ENCODE data around the gene CASS4. TPM values are rescaled to one million over a fixed set of nuclear protein-coding genes. Genes with fewer than 3 reads are reported as not detected.

Gene CASS4
- total RNA-seq, 1 experiment from 2014 or later, result 0.17 TPM

- Histone ChIP-seq H3K9ac (ENCODE audit: low read length) (no peak overlapping the region), H2AFZ (ENCODE audit: low read depth, low read length, poor library complexity, severe bottlenecking) (no peak overlapping the region), H3K27me3 (ENCODE audit: insufficient read depth, low read length) (no peaks in the 10 kb centered on the region), H3K79me2 (ENCODE audit: insufficient read depth, low read length) (no peaks in the 10 kb centered on the region), H3K4me2 (ENCODE audit: low read length) (no peak overlapping the region), H3K9me3 (ENCODE audit: control insufficient read depth in 1 of 2, insufficient read depth in 1 of 2, low read depth in 1 of 2, low read length in 2 of 2) (no peaks in the 10 kb centered on the region), H4K20me1 (ENCODE audit: insufficient read depth) (no peaks in the 10 kb centered on the region), H3K9me2 (ENCODE audit: insufficient read depth) (no peaks in the 10 kb centered on the region), H3K4me1 (ENCODE audit: control insufficient read depth in 1 of 2, insufficient read depth in 2 of 2, low read length in 2 of 2) (no peaks in the 10 kb centered on the region), H3K36me3 (ENCODE audit: control insufficient read depth in 1 of 2, insufficient read depth in 2 of 2, low read length in 2 of 2) (peaks cover 5 to 7% of the 10 kb centered on the region in 2 experiments; a peak in 3 of 4 replicates), H3K27ac (ENCODE audit: low read depth, low read length) (no peak overlapping the region), H3K4me3 (replicated peaks in 1 of 2; ENCODE audit: low read depth in 1 of 2, low read length in 2 of 2) (no peak overlapping the region)
- CTCF ChIA-PET, result interaction anchor here (1.3 kb wide), 1 partner anchor 14 kb away, joined by 3 read pairs; no protein-coding TSS in a partner anchor
- intact Hi-C loops (cut with micrococcal nuclease), result no loop called here
- POLR2A ChIA-PET, result no interaction called here
- no TSS peak for BruUV-seq (replicated peaks)
- ATAC-seq, result no peak
- RAD21 ChIA-PET (ENCODE audit: low non-redundant PET in 1 of 2, low total read pairs in 2 of 2, uncharacterized antibody in 2 of 2, unreplicated experiment in 2 of 2), result no interaction called here
- TF ChIP-seq CBX3 (IDR thresholded peaks at IDR 0.05; ENCODE audit: low read depth), result no peak
- TF ChIP-seq SIN3A (IDR thresholded peaks at IDR 0.05; ENCODE audit: low read depth), result no peak
- TF ChIP-seq, protein P1, sequence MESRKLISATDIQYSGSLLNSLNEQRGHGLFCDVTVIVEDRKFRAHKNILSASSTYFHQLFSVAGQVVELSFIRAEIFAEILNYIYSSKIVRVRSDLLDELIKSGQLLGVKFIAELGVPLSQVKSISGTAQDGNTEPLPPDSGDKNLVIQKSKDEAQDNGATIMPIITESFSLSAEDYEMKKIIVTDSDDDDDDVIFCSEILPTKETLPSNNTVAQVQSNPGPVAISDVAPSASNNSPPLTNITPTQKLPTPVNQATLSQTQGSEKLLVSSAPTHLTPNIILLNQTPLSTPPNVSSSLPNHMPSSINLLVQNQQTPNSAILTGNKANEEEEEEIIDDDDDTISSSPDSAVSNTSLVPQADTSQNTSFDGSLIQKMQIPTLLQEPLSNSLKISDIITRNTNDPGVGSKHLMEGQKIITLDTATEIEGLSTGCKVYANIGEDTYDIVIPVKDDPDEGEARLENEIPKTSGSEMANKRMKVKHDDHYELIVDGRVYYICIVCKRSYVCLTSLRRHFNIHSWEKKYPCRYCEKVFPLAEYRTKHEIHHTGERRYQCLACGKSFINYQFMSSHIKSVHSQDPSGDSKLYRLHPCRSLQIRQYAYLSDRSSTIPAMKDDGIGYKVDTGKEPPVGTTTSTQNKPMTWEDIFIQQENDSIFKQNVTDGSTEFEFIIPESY (IDR thresholded peaks at IDR 0.05; ENCODE audit: extremely low read depth, insufficient replicate concordance, low read length), result no peak
- no peak for TF ChIP-seq EZH2 (IDR thresholded peaks at IDR 0.05)
- TF ChIP-seq, protein P2, sequence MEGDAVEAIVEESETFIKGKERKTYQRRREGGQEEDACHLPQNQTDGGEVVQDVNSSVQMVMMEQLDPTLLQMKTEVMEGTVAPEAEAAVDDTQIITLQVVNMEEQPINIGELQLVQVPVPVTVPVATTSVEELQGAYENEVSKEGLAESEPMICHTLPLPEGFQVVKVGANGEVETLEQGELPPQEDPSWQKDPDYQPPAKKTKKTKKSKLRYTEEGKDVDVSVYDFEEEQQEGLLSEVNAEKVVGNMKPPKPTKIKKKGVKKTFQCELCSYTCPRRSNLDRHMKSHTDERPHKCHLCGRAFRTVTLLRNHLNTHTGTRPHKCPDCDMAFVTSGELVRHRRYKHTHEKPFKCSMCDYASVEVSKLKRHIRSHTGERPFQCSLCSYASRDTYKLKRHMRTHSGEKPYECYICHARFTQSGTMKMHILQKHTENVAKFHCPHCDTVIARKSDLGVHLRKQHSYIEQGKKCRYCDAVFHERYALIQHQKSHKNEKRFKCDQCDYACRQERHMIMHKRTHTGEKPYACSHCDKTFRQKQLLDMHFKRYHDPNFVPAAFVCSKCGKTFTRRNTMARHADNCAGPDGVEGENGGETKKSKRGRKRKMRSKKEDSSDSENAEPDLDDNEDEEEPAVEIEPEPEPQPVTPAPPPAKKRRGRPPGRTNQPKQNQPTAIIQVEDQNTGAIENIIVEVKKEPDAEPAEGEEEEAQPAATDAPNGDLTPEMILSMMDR (IDR thresholded peaks at IDR 0.05 in 2 of 3, conservative IDR thresholded peaks at IDR 0.05 in 1 of 3; ENCODE audit: borderline replicate concordance in 1 of 3, insufficient read depth in 1 of 3, low read depth in 2 of 3, low read length in 2 of 3), result no peak
- TF ChIP-seq EGR1 (IDR thresholded peaks at IDR 0.05; ENCODE audit: low read depth), result no peak
- TF ChIP-seq JUND (IDR thresholded peaks at IDR 0.05), result no peak
- no peak for TF ChIP-seq EZH2phosphoT487 (IDR thresholded peaks at IDR 0.05; ENCODE audit: borderline replicate concordance)
- TF ChIP-seq CEBPB (IDR thresholded peaks at IDR 0.05; ENCODE audit: low read depth), result no peak
- no peak for TF ChIP-seq YY1 (IDR thresholded peaks at IDR 0.05; ENCODE audit: extremely low read depth, insufficient replicate concordance, low read depth, low read length)
- no peak for TF ChIP-seq TCF7L2 (IDR thresholded peaks at IDR 0.05; ENCODE audit: borderline replicate concordance, extremely low read depth, insufficient read depth, insufficient read length)
- TF ChIP-seq POLR2AphosphoS5 (IDR thresholded peaks at IDR 0.05; ENCODE audit: low read depth, low read length), result no peak
- TF ChIP-seq ZFX (IDR thresholded peaks at IDR 0.05), result no peak
- no peak for TF ChIP-seq SRF (IDR thresholded peaks at IDR 0.05; ENCODE audit: low read depth)
- TF ChIP-seq RAD21 (IDR thresholded peaks at IDR 0.05; ENCODE audit: low read depth), result no peak
- TF ChIP-seq ATF3 (IDR thresholded peaks at IDR 0.05), result no peak
- TF ChIP-seq REST (IDR thresholded peaks at IDR 0.05; ENCODE audit: low read depth), result no peak
- TF ChIP-seq FOSL1 (IDR thresholded peaks at IDR 0.05; ENCODE audit: low read depth), result no peak
- DNase-seq (ENCODE audit: low read depth, low spot score), result no peak
Measured at GRCh38 chr20:56412473-56412790, 372 bp downstream of the CASS4 start.

Measured in HCT116 (cell line).